SH-SY5Y (cell line): ENCODE measurements around the gene MED10.

Source experiments
- GATA2 ChIP-seq: IDR thresholded peaks from 2 replicates; pipeline ENCODE4 v1.6.1; 2011; ENCODE audit warnings: mild to moderate bottlenecking, low read depth, low read length
- GATA3 ChIP-seq: IDR thresholded peaks from 2 replicates; pipeline ENCODE4 v1.6.1; 2011; ENCODE audit warnings: low read depth, mild to moderate bottlenecking, low read length, moderate library complexity

DNA sequence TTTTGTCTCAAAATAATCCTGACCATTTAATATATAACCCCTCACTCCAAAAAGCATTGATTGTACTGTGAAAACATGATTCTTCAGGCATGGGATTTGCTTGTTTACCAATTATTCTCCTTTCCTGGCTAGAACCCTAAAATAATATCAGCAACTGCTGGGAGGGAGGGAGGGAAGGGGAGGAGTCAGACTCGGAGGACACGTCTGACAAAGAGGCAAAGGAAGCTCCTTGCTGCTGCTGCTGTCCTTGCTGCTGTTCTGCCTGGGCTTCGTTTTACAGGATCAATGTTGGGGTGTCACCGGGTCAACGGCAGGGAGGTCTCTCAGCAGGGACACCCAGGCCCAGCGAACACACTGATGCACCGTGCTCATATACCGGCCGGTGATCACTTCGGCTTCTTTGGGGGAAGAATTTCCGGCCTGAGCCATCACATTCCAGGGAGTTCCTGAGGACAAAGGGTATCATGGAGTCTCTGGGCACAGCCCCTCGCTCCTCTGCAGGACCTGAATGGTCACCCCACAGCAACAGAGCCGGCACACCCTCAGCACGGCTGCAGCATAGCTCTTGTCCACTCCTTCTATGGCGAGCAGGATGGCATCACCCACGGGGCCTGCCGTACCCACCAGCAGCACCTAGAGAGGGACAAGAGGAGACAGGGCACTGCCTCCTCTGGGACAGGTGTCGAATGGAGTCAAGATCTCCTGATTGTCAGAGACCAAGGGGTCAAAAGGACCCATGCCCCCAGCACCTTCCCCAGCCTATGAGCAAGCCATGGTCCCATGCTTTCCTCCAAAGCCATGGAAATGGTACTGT, 27.9 kb downstream of the MED10 start:
- TF ChIP-seq GATA2 (no peak), GATA3 (no peak)
